EL (cell line): ENCODE measurements around the gene AHRR.

Experiments
- DNase-seq: peaks from one replicate; pipeline ENCODE4 v3.0.0-alpha.2; 2016

Gene AHRR

DNA sequence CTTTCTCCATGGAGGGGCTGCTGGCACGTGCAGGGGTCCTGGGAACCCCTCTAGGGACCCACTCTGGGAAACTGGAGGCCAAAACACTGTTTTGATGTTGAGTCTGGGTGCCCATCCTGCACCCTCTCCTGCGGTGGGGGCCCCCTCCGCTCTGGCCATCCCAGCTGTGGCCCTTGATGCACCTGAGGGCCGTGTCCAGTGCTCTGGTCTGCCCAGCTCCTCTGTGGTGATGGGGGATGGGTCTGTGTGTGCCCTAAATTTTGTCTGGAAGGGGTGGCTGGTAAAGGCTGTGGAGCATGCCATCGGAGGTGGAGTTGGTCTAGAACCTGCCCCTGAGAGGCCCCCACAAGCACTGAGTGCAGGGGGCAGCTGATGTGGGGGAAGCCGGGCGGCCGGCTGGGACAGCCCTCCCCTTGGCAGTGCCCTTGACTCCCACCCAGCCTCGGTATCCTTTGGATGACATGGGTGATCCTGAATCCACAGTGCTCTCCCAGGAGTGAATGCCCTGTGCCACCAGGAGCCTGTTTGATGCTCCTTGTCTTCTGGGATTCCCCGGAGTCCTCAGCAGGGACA lies 26.3 kb downstream of the AHRR start:
- DNase-seq = no peak

DNA sequence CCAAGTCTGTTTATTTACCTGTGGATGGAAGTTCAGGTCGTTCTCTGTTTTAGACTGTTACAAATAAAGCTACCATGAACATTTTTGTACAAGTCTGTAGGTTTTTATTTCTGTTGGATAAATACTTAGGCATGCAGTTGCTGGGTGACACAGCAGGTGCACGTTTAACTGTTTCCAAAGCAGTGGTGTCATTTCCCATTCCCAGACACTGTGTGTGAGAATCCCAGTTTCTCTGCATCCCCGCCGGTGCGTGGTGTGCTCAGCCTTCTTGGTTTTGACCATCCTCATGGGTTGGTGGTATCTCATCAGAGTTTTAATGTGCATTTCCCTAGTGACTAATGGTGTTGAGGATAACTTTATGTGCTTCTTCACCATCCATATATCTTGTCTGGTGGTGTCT lies 27.2 kb downstream of the AHRR start:
- DNase-seq = no peak

DNA sequence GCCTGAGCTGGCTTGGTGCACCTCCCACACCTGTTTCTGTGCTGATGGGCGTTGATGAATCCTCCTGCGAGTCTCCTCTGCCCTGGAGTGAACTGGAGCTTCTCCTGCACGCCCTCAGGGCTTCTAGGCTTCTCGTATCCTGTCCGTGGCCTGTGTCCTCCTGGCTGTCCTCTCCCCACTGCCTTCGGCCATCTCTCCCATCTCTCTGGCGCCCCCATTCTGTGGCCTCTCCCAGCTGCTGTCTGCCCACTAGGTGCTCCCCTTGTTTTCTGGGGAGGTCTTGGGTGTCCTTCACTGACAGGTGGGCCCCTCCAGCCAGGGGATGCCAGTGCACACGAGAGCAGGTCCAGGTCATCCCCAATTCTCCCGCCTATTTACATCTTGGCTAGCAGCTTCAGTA lies 28.8 kb downstream of the AHRR start:
- DNase-seq = no peak

DNA sequence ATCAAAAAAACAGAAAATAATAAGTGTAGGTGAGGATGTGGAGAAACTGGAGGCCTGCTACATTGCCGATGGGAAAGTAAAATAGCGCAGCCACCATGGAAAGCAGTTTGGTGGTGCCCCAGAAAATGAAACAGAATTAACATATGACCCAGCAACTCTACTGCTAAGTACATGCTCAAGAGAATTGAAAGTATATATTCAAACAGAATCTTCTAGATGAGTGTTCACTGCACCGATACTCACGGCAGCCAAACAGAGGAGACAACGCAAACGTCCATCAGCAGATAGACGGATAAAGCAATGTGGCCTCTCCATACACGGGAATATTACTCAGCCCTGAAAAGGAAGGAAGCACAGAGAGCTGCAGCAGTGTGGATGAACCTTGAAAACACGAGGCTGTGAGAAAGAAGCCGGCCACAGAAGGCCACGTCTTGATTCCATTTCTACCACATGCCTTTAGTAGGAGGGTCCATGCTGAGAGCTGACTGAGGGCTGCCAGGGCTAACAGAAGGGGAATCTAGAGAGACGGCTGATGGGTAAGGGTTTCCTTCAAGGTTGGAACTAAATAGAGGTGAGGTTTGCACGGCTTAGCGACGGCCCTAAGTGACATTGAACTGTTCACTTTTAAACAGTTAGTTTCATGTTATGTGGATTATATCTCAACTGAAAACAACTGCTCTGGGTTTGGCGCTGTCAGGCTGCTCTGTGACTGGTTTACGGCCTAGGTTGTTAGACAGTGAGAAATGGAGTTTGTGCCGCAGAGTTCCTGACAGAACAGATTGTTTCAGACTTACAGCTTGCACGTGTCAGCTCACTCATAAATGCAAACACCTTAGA lies 29.8 kb downstream of the AHRR start:
- no peak for DNase-seq

DNA sequence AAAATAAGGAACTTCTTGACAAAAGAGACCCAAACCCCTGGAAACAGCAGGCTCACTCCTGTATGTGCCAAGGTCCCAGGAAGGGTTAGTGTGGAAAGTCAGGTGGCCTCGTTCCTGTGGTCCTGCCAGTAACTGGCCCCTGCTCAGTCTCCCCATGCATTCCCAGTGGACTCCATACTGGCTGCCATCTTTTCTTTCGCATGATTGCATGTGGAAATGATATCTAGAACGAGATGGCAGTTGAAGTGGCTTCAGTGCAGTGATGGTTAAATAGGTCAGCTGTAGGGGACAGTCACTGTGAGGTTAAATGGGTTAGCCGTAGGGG lies 30.4 kb downstream of the AHRR start:
- no peak for DNase-seq

DNA sequence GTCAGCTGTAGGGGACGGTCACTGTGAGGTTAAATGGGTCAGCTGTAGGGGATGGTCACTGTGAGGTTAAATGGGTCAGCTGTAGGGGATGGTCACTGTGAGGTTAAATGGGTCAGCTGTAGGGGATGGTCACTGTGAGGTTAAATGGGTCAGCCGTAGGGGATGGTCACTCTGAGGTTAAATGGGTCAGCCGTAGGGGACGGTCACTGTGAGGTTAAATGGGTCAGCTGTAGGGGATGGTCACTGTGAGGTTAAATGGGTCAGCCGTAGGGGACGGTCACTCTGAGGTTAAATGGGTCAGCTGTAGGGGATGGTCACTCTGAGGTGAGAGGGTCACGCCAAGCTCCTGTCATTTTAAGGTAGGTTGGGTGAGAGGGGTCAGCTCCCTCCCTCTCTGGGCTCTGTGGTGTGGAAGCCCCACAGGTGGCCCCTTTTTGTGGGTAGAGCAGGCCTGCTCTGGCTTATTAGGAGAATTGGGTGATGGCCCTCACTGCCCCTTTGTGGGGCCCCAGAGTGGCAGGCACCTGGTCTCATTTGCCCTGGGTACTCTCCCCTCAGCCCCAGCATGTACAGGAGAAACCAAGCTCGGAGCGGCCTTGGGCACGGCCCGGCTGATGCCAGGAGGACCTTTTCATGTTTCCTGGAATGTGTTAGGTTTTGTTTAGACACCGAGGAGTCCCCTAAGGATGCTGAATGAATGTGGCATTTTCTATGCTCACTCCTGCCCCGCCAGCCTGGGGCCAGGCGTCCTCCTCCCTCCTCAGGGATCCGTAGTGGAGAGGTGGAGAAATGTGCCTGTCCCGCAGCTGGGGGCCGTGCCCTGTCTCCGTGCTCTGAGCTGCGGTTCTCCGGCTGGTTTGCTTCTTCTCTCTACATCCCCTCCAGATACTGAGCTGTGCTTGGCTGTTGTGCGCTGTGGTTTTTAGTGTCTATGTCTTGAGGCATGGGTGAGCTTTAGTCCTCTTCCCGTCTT lies 31.4 kb downstream of the AHRR start:
- no peak for DNase-seq

DNA sequence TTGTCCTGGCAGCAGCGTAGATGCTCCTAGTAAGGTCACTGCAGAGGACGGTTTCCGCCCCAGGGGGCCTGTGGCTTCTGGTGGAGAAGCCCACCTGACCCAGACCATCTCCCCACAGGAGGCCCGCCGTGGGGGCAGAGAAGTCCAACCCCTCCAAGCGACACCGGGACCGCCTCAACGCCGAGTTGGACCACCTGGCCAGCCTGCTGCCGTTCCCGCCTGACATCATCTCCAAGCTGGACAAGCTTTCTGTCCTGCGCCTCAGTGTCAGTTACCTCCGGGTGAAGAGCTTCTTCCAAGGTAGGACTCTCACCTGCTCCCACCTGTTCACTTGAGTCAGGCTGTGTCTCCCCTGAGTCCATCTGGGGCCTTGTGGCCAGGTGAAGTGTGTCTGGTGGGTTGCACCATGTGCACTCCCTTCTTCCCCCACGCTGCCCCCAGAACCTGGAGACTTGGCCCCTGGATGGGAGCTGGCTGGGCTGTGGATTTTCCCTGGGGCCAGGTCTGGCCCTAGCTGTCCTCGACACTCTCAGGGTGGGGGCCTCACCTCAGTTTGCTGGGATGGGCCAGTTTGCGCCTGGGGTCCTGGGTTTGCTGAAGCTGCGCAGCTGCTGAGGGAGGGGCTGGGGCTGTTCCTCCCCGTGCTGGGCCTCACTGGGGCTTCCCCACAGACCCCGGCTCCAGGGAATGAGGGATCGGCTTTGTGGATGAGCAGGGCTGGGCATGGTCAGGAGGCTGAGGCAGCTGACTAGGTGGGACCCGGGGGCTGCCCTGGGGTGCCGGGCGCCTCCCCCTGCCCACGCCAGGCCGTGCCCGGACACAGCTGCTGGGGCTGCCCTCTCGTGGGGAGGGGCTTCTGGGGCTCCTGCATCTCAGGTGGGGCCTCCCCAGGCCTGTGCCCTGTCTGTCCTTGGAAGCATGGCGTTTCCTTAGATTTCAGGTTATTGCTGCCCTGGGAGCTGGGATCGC lies 32.4 kb downstream of the AHRR start:
- DNase-seq = no peak

DNA sequence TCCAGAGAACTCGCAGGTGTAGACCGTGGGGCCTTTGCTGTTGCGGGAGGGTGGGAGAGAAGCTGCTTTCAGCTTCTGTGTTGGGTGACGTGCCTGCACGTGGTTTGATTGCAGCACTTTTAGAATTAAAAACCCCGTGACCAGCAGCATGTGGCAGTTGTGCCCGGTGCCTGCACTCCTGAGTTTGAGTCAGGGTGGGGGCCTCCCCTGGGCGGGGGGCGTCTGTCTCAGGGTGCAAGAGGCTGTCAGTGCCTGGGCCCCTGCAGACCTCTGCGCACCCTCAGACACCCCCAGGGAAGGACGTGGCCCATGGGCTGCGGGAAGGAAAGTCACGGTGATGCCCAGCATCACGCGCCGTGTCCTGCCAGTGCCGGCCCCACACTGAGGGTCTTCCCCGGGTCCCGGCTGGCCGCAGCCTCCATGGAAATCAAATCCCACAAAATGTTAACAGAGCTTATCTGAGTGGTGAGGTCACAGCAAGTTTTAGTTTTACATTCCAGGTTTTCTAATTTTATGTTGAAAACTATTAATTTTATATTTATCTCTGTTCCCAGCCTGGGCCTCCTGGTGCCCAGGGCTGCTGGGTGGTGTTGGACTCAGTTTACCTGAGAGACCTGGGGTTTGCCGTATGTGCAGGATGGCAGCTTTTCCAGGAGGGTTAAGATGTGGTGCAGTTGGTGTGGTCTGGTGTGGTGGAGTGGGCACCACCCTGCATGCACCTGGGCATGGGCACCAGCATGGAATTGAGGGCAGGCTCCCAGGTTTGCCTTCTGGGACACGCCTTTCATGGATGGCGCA lies 33.3 kb downstream of the AHRR start:
- DNase-seq = no peak

DNA sequence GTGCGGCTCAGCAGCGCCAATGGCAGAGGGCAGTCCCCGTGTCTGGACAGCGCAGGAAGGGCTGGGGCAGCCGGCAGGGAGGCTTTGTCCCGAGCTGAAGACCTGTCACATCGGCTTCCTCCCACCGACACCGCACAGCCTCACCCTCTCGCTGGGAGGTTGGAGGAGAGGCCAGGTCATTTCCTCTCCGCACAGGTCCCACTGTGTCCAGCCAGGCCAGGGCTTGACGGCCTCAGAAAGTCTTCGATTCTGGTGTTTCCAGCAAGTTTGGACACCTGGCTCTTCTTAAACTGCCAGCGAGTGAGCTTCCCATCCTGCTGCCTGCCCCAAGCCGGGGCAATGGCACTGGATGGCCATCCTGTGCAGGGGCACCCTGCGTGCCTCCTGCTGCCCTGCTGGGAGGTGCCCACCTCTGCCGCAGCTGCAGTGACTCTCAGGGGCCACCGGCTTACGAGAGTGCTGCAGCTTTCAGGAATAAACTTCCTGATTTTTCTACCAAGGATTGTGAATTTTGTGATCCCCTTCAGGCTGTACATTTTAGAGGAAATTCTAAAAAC lies 33.9 kb downstream of the AHRR start:
- no peak for DNase-seq

DNA sequence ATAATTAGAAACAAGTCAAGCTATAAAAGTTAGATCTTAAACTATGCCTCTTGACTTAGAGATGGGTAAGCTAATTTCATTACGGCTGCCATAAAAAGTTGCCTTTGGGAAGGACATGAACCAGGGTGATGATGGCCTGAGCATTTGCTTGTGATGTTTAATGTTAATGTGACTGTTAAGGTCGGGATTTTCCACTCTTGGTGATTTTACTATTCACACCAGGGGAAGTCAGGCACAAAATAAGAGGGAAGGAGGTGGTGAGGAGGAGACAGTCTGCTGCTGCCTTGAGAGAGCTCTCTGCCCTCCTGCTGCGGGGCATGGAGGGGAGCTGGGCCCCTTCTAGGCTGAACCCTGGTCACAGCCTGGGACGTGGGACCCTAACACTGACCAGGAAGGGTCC lies 34.4 kb downstream of the AHRR start:
- DNase-seq = no peak

DNA sequence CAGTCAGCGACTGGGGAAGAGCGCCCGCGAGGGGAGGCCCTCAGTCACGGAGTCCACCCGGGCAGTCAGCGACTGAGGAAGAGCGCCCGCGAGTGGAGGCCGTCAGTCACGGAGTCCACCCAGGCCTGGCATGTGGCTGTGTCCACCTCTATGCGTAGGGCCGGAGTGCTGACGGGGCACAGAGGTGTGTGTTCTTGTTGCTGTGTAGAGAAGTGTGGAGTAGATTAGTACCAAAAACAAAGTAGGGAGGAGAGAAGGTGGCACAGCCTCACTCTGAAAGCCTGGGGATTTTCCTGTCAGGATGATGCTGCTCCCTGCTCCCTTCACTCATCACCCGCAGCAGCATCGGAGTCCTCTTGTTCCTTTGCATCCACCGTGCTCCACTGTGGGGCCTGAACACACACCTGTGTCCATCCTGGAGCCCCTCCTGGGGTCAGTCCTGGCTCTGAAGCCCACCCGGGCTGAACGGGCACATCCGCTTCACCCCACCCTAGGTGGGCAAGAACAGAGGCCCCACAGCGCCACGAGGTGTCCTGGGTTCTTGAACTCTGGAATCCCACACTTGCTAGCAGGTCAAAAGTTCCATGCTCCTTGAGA lies 37.9 kb downstream of the AHRR start:
- DNase-seq = no peak

DNA sequence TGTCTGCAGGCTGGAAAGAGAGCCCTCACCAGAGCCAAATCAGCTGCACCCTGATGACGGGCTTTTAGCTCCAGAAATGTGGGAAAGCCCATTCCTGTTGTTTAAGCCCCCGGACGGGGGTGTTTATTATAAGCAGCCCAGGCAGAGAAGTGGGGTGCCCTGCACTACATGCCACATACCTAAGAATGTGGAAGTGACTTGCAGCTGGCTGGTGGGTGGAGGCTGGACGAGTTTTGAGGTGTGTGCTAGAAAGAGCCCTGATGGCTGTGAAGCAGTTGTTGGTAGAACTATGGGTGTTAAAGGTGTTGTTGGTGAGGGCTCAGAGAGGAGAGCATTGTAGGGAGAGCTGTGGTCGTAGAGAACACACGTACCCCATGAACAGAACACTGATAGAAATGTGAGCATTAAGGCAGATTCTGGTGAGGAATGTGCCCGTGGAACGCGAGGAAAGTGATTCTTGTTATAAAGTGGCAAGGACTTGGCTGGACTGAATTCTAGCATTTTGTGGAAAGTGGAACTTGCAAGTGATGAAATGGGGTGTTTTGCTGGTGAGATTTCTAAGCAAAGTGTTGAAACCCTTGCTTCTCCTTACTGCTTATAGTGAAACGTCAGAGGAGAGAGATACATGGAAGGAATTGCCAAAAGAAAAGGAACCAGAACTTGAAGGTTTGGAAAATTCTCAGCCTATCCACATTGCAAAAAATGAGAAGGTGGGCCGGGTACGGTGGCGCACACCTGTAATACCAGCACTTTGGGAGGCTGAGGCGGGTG lies 38.9 kb downstream of the AHRR start:
- no peak for DNase-seq

DNA sequence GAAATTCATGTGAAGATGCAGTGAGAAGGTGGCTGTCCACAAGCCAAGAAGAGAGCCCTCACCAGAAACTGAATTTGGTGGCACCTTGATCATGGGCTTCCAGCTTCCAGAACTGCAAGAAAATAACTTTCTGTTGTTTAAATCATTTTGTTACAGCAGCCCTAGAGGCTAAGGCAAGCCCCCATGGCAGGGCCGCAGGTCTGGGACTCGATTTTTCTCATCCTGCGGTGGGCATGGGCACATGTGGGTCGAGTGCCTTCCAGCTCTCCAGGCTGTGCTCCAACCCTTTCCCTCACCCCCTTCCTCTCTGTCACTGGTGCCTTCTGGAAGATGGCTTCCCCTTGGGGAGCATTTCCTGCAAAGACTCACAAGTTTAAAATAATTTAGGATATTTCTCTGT lies 40.7 kb downstream of the AHRR start:
- no peak for DNase-seq

DNA sequence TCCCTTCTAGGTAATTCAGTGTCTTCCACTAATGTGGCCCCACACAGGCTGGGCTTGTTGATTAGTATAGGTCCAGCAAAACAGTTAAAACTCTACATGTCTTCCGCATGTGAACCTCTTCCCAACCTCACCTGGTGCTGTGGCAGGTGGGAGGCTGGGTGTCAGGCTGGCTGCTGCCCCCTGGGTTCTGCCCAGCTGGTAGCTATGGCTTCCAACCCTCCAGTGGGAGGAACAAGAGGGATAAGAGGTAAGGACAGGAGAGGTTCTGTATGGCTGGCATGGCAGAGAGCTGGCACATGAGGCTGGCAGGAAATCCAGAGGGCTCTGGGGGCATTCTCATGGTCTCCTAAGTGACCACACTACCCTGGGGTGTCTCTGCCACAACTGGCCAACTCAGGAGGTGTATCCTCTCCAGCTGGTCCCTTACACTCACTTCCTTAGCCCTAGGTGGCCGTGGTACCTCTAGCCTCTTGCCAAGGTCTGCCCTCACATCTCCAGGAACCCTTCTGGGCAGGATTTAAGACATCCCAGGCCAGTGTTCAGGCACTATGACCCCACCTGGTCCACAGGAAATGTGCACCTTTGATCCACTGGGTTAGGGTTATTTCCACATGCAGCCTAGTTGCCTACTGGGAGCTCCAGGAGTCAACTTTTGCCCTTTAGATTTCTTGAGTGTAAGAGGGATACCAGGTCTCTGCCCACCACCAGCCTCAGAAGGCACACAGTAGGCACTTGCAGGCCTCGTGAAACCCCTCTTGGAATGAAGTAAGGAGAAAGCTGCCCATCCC lies 41.7 kb downstream of the AHRR start:
- DNase-seq = no peak

DNA sequence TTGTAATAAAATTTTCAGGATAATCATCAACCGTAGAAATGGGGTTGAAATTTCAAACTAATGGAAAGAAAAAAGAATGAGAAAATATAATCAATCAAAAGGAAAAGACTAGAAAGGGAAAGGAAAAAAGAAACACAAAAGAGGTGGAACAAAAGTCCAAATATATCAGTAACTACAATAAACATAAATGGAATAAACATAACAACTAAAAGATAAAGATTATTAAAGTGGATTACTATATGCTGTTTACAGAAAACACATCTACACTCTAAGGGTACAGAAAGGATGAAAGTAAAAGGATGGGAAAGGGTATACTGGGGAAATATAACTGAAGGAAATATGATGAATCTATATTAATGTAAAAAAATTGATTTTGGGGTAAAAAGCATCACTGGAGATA lies 43.0 kb downstream of the AHRR start:
- DNase-seq = no peak

DNA sequence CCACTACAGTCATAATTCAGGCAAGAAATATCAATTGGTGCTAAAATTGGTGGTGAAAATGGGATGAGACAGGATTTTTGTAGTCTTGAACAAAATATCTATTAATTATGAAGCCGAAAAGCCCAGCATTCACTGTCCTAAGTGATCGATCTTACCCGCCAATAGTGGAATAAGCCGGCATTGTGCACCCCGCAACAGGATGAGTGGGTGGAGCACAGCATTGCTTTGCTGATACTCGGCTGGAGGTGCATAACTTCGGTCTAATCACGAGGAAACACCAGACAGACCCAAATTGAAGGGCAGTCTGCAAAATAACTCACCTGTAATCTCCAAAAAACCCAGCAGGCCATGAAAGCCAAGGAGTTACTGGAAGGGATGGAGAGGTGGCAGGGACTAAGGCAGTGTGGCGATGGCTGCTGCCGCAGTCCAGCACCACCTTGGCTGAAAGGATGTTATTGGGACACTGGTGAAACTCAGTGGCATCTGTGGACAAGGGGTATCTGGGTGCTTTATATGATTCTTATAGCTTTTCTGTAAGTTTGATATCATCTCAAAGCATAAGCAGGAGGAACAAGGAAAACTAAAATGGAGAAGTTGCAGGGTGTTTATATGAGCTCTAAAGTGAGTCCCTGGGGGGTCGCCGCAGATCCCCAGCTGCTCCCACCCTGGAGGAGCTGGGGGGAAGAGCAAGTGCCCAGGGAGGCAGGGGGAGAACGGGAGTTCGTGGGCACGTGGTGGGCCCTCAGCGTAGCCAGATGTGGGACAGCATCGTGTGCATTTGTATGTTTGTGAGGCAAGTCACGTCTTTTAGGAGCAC lies 45.2 kb downstream of the AHRR start:
- no peak for DNase-seq

DNA sequence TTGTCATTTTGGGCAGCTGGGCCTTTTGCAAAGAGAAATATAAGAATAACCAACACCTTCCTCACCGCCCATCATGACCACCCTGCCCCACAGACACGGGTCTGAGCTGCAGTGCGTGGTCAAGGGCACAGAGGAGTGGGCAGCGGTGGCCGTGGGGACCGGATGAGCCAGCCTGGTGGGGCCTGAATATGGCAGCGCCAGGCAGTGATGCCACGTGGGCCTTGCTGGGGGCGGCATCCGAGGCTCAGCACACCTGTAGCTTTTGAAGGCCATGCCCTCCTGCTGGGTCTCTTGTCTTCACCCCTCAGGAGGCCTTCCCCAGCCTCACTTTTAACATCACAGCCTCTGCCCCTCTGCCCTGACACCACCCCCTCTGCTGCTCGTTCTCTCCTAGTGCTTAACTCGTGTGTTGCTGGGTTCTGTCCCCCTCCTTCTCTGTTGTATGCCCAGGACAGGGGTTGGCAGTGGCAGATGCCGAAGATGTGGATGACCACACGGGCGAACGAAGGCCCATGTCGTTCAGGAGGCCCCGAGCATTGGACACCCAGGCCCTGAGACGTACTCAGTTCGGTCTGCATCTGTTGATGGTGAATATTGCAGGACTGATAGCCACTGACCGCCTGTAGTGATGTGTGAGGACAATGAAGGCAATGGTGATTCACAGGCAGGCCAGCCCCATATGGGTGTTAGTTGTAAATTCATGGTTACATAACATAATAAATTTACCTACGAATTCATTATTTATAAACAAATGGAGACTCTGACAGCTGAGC lies 46.0 kb downstream of the AHRR start:
- DNase-seq = no peak
